SK-N-SH (cell line): ENCODE measurements around the gene ZC2HC1C. TPM values are rescaled to one million over a fixed set of nuclear protein-coding genes. Genes with fewer than 3 reads are reported as not detected.

Source experiments
- CTCF ChIA-PET: fragments of 300-600, 350-600 bp; formaldehyde crosslinking; extraction: SDS; loops from one replicate; lab custom pipeline; 2021; lab: Yijun Ruan, JAX
- POLR2A ChIA-PET: fragments of 350-600 bp; sonication (Branson Sonifier 250); formaldehyde crosslinking; extraction: SDS; loops from one replicate; lab custom pipeline; 2020; ENCODE audit warnings: antibody characterized with exemption, inconsistent platforms; lab: Yijun Ruan, JAX
- DNase-seq: peaks from one replicate; pipeline ENCODE4 v3.0.0; 2012
- H2AFZ ChIP-seq: fragments of 200-600 bp; sonication (generic); 2 replicates; pipeline ENCODE4 v1.8.1; 2016; ENCODE audit warnings: antibody characterized with exemption, mild to moderate bottlenecking, low read depth
- H3F3A ChIP-seq: fragments of 200-600 bp; sonication (generic); replicated peaks from 2 replicates; pipeline ENCODE3; 2016; ENCODE audit warnings: antibody characterized with exemption, mild to moderate bottlenecking; ENCODE audit not compliant: insufficient read depth
- H3K27ac ChIP-seq, 2 experiments: fragments of 200-500 bp in 1 of 2; fragments of 200-600 bp in 1 of 2; sonication (Bioruptor generic) in 1 of 2; sonication (generic), shearing (Covaris generic) in 1 of 2; 2 replicates each; pipeline versions ENCODE4 v1.5.1 to v1.6.1; 2014 to 2016; ENCODE audit warnings: low read depth in 2 of 2, inconsistent platforms in 1 of 2, low read length in 1 of 2, mild to moderate bottlenecking in 1 of 2, mixed read lengths in 1 of 2
- H3K27me3 ChIP-seq: fragments of 200-600 bp; sonication (generic), shearing (Covaris generic); 2 replicates; pipeline ENCODE4 v1.6.1; 2016; ENCODE audit warnings: mixed run types; ENCODE audit not compliant: insufficient read depth
- H3K36me3 ChIP-seq, 2 experiments: fragments of 200-500 bp in 1 of 2; fragments of 200-600 bp in 1 of 2; sonication (Bioruptor generic) in 1 of 2; sonication (generic) in 1 of 2; replicated peaks in 1 of 2; 2 replicates each; pipeline versions ENCODE3 to v1.5.1; 2014 to 2016; ENCODE audit warnings: low read length in 1 of 2, mild to moderate bottlenecking in 1 of 2; ENCODE audit not compliant: insufficient read depth in 2 of 2, control insufficient read depth in 1 of 2
- H3K4me1 ChIP-seq, 2 experiments: fragments of 200-500 bp in 1 of 2; fragments of 200-600 bp in 1 of 2; sonication (Bioruptor generic) in 1 of 2; sonication (generic), shearing (Covaris generic) in 1 of 2; 2 replicates each; pipeline versions ENCODE4 v1.5.1 to v1.6.1; 2014 to 2016; ENCODE audit warnings: low read depth in 1 of 2, low read length in 1 of 2, mixed run types in 1 of 2; ENCODE audit not compliant: insufficient read depth in 2 of 2, control insufficient read depth in 1 of 2
- H3K4me2 ChIP-seq: fragments of 200-600 bp; sonication (generic), shearing (Covaris generic); 2 replicates; pipeline ENCODE4 v1.6.1; 2017; ENCODE audit warnings: mixed run types
- H3K4me3 ChIP-seq, 2 experiments: fragments of 200-500 bp in 1 of 2; fragments of 200-600 bp in 1 of 2; sonication (Bioruptor generic) in 1 of 2; sonication (generic), shearing (Covaris generic) in 1 of 2; 2 replicates each; pipeline versions ENCODE4 v1.5.1 to v1.8.1; 2014 to 2016; ENCODE audit warnings: low read depth in 2 of 2, inconsistent platforms in 1 of 2, low read length in 1 of 2, mild to moderate bottlenecking in 1 of 2, mixed read lengths in 1 of 2, moderate library complexity in 1 of 2
- H3K79me2 ChIP-seq: fragments of 200-600 bp; sonication (generic); 2 replicates; pipeline ENCODE4 v1.8.1; 2017; ENCODE audit warnings: mild to moderate bottlenecking; ENCODE audit not compliant: insufficient read depth
- H3K9ac ChIP-seq: fragments of 200-600 bp; sonication (generic); 2 replicates; pipeline ENCODE4 v1.6.1; 2017; ENCODE audit warnings: mixed run types
- H3K9me2 ChIP-seq: fragments of 200-600 bp; sonication (generic); 2 replicates; pipeline ENCODE4 v1.6.1; 2017; ENCODE audit warnings: mixed run types
- H3K9me3 ChIP-seq: fragments of 200-600 bp; sonication (generic); 2 replicates; pipeline ENCODE4 v1.6.1; 2017; ENCODE audit warnings: mixed run types, mild to moderate bottlenecking, moderate library complexity
- H4K20me1 ChIP-seq: fragments of 200-600 bp; sonication (generic); 2 replicates; pipeline ENCODE4 v1.6.1; 2017; ENCODE audit warnings: mild to moderate bottlenecking, mixed run types; ENCODE audit not compliant: insufficient read depth
- FOSL2 ChIP-seq: IDR thresholded peaks from 2 replicates; pipeline ENCODE4 v1.4.0; 2012; ENCODE audit warnings: low read depth, mild to moderate bottlenecking, moderate library complexity, borderline replicate concordance
- GATA2 ChIP-seq: sonication (generic); formaldehyde crosslinking; IDR thresholded peaks from 2 replicates; pipeline ENCODE4 v1.5.0; 2020; ENCODE audit warnings: mild to moderate bottlenecking, missing genetic modification reagents
- JUND ChIP-seq: IDR thresholded peaks from 2 replicates; pipeline ENCODE4 v1.4.0; 2012
- NFIC ChIP-seq: IDR thresholded peaks from 2 replicates; pipeline ENCODE4 v1.4.0; 2012; ENCODE audit warnings: borderline replicate concordance
- RAD21 ChIP-seq: IDR thresholded peaks from 2 replicates; pipeline ENCODE4 v1.6.1; 2012; ENCODE audit warnings: mild to moderate bottlenecking, low read length
- RFX5 ChIP-seq: IDR thresholded peaks from 2 replicates; pipeline ENCODE4 v1.6.1; 2012; ENCODE audit warnings: mild to moderate bottlenecking, improper control_type of control experiment, low read length
- TCF12 ChIP-seq: IDR thresholded peaks from 2 replicates; pipeline ENCODE4 v1.4.0; 2012
- WGBS: methylation state at CpG from one replicate; pipeline ENCODE4 v1.1.6; 2017; ENCODE audit warnings: low lambda C conversion rate; 5-methylcytosine and 5-hydroxymethylcytosine counted together
- polyA plus RNA-seq, 3 experiments: library from polyadenylated mRNA; depleted of rRNA; stranded (reverse); fragments of >200 nt; gene quantifications; 2 replicates each; pipeline ENCODE4 v1.2.3, GENCODE V29; 2012
- TF ChIP-seq, protein P1 (sequence below): fragments of 150-350 bp; IDR thresholded peaks from 2 replicates; pipeline ENCODE4 v1.6.1; 2016; ENCODE audit warnings: mild to moderate bottlenecking, low read depth, low read length
- TF ChIP-seq, protein P2 (sequence below): IDR thresholded peaks from 2 replicates; pipeline ENCODE4; 2012

ZC2HC1C gene
- polyA plus RNA-seq, 1 of the 3 experiments (the other 2 are of a cell fraction), result 1.2 TPM

DNA sequence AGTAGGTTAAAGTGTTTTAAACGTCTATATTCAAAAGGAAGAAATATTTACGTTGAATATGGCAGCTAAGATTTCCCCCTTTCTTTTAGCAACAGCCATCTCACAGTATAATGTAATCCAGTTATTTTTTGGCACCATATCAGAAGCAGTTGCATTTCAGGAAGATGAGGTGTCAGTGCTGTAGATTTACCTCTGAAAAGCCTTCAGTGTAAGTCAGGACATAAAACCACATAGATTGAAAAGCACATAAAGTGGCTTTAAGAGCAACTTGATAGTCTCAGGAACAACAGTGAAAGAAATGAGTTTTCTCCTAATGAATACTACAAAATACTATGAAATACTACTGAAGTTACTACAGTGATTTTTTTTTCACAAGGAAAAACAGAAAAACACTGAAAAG, 25.1 kb upstream of the ZC2HC1C start:
- Histone ChIP-seq H3K27me3 (no peaks in the 10 kb centered on the region), H3K4me1 (peaks cover 24 to 25% of the 10 kb centered on the region in 2 experiments; a peak in 3 of 4 replicates), H3K9me2 (no peaks in the 10 kb centered on the region), H3K9ac (no peak overlapping the region; the same call in 1 of the 2 replicates), H3K79me2 (peaks cover 6% of the 10 kb centered on the region; the same call in 1 of the 2 replicates), H3K36me3 (no peaks in the 10 kb centered on the region), H2AFZ (no peak overlapping the region), H3F3A (peaks cover 21% of the 10 kb centered on the region), H3K27ac (peak overlapping the region; percentile 7 to 58; a peak in 3 of 4 replicates), H3K4me2 (peak overlapping the region; percentile 8; the same call in 1 of the 2 replicates), H3K4me3 (peak overlapping the region in 1 of 2 experiments; percentile 20; a peak in 1 of 4 replicates), H4K20me1 (no peaks in the 10 kb centered on the region), H3K9me3 (no peaks in the 10 kb centered on the region)
- 32% methylated on average over 2 of the region's 2 CpGs for WGBS
- TF ChIP-seq, protein P1, sequence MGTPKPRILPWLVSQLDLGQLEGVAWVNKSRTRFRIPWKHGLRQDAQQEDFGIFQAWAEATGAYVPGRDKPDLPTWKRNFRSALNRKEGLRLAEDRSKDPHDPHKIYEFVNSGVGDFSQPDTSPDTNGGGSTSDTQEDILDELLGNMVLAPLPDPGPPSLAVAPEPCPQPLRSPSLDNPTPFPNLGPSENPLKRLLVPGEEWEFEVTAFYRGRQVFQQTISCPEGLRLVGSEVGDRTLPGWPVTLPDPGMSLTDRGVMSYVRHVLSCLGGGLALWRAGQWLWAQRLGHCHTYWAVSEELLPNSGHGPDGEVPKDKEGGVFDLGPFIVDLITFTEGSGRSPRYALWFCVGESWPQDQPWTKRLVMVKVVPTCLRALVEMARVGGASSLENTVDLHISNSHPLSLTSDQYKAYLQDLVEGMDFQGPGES, result no peak
- TF ChIP-seq FOSL2 (peak; percentile 23; the same call in 1 of the 2 replicates), RFX5 (no peak), NFIC (peak; percentile 66), JUND (peak; percentile 52), TCF12 (peak; percentile 30; the same call in 1 of the 2 replicates)
- TF ChIP-seq, protein P2, sequence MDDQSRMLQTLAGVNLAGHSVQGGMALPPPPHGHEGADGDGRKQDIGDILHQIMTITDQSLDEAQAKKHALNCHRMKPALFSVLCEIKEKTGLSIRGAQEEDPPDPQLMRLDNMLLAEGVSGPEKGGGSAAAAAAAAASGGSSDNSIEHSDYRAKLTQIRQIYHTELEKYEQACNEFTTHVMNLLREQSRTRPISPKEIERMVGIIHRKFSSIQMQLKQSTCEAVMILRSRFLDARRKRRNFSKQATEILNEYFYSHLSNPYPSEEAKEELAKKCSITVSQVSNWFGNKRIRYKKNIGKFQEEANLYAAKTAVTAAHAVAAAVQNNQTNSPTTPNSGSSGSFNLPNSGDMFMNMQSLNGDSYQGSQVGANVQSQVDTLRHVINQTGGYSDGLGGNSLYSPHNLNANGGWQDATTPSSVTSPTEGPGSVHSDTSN, result peak; percentile 4; the same call in 1 of the 2 replicates
- ChIA-PET POLR2A (no interaction called here), CTCF (interaction anchor here (0.7 to 3.4 kb wide), 4 partner anchors 22 to 99 kb away, joined by 3 to 12 read pairs (median 4); no protein-coding TSS in a partner anchor)
- no peak for DNase-seq

DNA sequence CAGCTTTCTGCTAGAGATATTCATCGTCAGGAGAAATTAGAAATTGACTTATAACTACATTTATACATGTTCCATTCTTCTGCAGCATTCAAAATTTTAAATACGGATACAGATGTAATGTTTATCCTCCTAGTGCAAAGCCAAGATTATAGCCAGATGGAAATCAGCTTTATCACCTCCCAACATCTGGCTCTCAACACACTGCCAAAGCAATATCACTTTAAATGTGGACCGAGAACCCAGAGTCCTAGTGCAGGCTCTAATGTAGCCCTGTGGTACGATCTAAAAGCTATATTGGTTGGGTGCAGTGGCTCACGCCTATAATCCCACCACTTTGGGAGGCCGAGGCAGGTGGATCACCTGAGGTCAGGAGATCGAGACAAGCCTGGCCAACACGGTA, 24.7 kb upstream of the ZC2HC1C start:
- TF ChIP-seq RAD21, result no peak
- TF ChIP-seq GATA2 (CRISPR knock-in tag), result peak; percentile 60
- TF ChIP-seq, all 33 proteins: peak for 1
- Histone ChIP-seq H3K9ac (no peak overlapping the region; the same call in 1 of the 2 replicates), H3K27me3 (no peaks in the 10 kb centered on the region), H3F3A (peaks cover 21% of the 10 kb centered on the region), H3K4me3 (peak overlapping the region in 1 of 2 experiments; percentile 20; a peak in 1 of 4 replicates), H3K9me3 (no peaks in the 10 kb centered on the region), H2AFZ (no peak overlapping the region), H3K9me2 (no peaks in the 10 kb centered on the region), H3K79me2 (peaks cover 6% of the 10 kb centered on the region; the same call in 1 of the 2 replicates), H3K4me2 (peak overlapping the region; percentile 8; the same call in 1 of the 2 replicates), H3K27ac (peak overlapping the region; percentile 7 to 58; a peak in 3 of 4 replicates), H3K4me1 (peaks cover 24 to 27% of the 10 kb centered on the region in 2 experiments; a peak in 3 of 4 replicates), H4K20me1 (no peaks in the 10 kb centered on the region), H3K36me3 (no peaks in the 10 kb centered on the region)
- DNase-seq, result peak; percentile 28
- ChIA-PET CTCF (interaction anchor here (0.6 to 3.4 kb wide), 8 partner anchors 10 to 99 kb away, joined by 3 to 12 read pairs (median 4); no protein-coding TSS in a partner anchor), POLR2A (no interaction called here)
- WGBS, result 65% methylated on average over 8 of the region's 8 CpGs
